K562 (cell line): ENCODE results near the gene AIRE. TPM values are rescaled to one million over a fixed set of nuclear protein-coding genes. Genes with fewer than 3 reads are reported as not detected.

Experiments used
- BRF1 ChIP-seq: IDR thresholded peaks from 3 replicates; pipeline ENCODE4 v1.6.1; 2011; ENCODE audit warnings: borderline replicate concordance, mild to moderate bottlenecking; ENCODE audit not compliant: insufficient read length; ENCODE audit errors: extremely low read depth
- DIDO1 ChIP-seq: fragments of 450-650 bp; IDR thresholded peaks from 2 replicates; pipeline ENCODE4 v1.6.1; 2016; ENCODE audit warnings: low read depth, missing biosample characterization, missing genetic modification characterization
- FOXK2 ChIP-seq, 2 experiments: fragments of 450-650 bp; IDR thresholded peaks in 1 of 2; conservative IDR thresholded peaks in 1 of 2; 2 replicates each; pipeline ENCODE4 v1.6.1; 2016; ENCODE audit warnings: low read depth in 2 of 2, mild to moderate bottlenecking in 1 of 2
- HMBOX1 ChIP-seq: sonication (generic); IDR thresholded peaks from 2 replicates; pipeline ENCODE4 v1.6.1; 2016
- LARP7 ChIP-seq: fragments of 450-650 bp; IDR thresholded peaks from 2 replicates; pipeline ENCODE4 v1.6.1; 2016
- MCM5 ChIP-seq: fragments of 450-650 bp; IDR thresholded peaks from 2 replicates; pipeline ENCODE4 v1.6.1; 2016; ENCODE audit warnings: low read depth
- MTA1 ChIP-seq: fragments of 450-650 bp; IDR thresholded peaks from 2 replicates; pipeline ENCODE4 v1.6.1; 2017; ENCODE audit warnings: borderline replicate concordance
- MTA3 ChIP-seq: fragments of 450-650 bp; formaldehyde crosslinking; IDR thresholded peaks from 2 replicates; pipeline ENCODE4 v1.6.1; 2017; ENCODE audit warnings: mild to moderate bottlenecking, borderline replicate concordance
- RBM15 ChIP-seq: fragments of 200-400 bp; formaldehyde crosslinking; IDR thresholded peaks from 2 replicates; pipeline ENCODE4 v1.6.1; 2018; ENCODE audit warnings: mild to moderate bottlenecking, low read length, moderate library complexity; ENCODE audit not compliant: insufficient read depth
- RREB1 ChIP-seq: fragments of 250-450 bp; sonication (Bioruptor Pico); IDR thresholded peaks from 2 replicates; pipeline ENCODE4 v1.4.0; 2020
- SIX5 ChIP-seq, 2 experiments: IDR thresholded peaks; 2 replicates each; pipeline ENCODE4 v1.6.1; 2011; ENCODE audit warnings: low read length in 2 of 2, borderline replicate concordance in 1 of 2, low read depth in 1 of 2, mild to moderate bottlenecking in 1 of 2, moderate library complexity in 1 of 2; ENCODE audit not compliant: insufficient read depth in 1 of 2
- SMAD3 ChIP-seq: fragments of 450-650 bp; formaldehyde crosslinking; conservative IDR thresholded peaks from 2 replicates; pipeline ENCODE4 v1.4.0; 2020; ENCODE audit warnings: mild to moderate bottlenecking
- TBL1XR1 ChIP-seq, 2 experiments: IDR thresholded peaks; 2 replicates each; pipeline ENCODE4 v1.6.1; 2012; ENCODE audit warnings: improper control_type of control experiment in 2 of 2, low read length in 2 of 2, mild to moderate bottlenecking in 1 of 2
- TCF3 ChIP-seq: sonication (generic); formaldehyde crosslinking; IDR thresholded peaks from 2 replicates; pipeline ENCODE4 v1.4.0; 2020; ENCODE audit warnings: mild to moderate bottlenecking, missing genetic modification reagents
- ZBTB12 ChIP-seq: fragments of 250-450 bp; sonication (Bioruptor Pico); IDR thresholded peaks from 2 replicates; pipeline ENCODE4 v1.4.0; 2020
- ZNF668 ChIP-seq: fragments of 250-450 bp; sonication (Bioruptor Pico); IDR thresholded peaks from 2 replicates; pipeline ENCODE4 v1.8.0; 2022; ENCODE audit warnings: mild to moderate bottlenecking, inconsistent platforms
- polyA plus RNA-seq, 8 experiments: library from polyadenylated mRNA; depleted of rRNA in 4 of 8; stranded (reverse) in 5 of 8; unstranded in 3 of 8; fragments of >200 nt; fragmentation: Nextera tagmentation in 2 of 8; fragmentation: Illumina TruSeq in 1 of 8; extraction: Ambion mirVana in 2 of 8; extraction: Trizol in 1 of 8; gene quantifications; 2 replicates each; pipeline versions ENCODE4 v1.2.1 to v1.2.3, GENCODE V29; 2011 to 2014; ENCODE audit warnings: inconsistent platforms in 1 of 8, missing spikeins in 1 of 8
- total RNA-seq, 7 experiments: library from RNA; depleted of rRNA in 6 of 7; stranded (reverse); fragments of >200 nt in 6 of 7; fragmentation: Illumina TruSeq in 2 of 7; extraction: Trizol in 2 of 7; gene quantifications; 2 replicates each; pipeline versions ENCODE4 v1.2.1 to v1.2.3, GENCODE V29; 2011 to 2021; ENCODE audit warnings: low replicate concordance in 1 of 7

The AIRE gene
- total and polyA plus RNA-seq, 9 of the 15 experiments (the other 6 are each of a cell fraction or from before 2014, with no cell fraction given): 0.01 TPM; not detected in 8

- TF ChIP-seq BRF1 (no peak), TCF3 (CRISPR knock-in tag) (peak; percentile 36; the same call in 1 of the 2 replicates), TBL1XR1 (IDR thresholded peaks at IDR 0.05; ENCODE audit: low read length in 2 of 2) (peak; percentile 62 to 88; a peak in 3 of 4 replicates), HMBOX1 (no peak), MTA3 (peak; percentile 90; the same call in 1 of the 2 replicates), LARP7 (no peak), MCM5 (no peak), DIDO1 (peak; percentile 95), ZNF668 (CRISPR knock-in tag) (0 out of 2 replicates have a peak, but pooled peaks have one; percentile 46), RREB1 (CRISPR knock-in tag) (0 out of 2 replicates have a peak, but pooled peaks have one; percentile 66), RBM15 (no peak), FOXK2 (conservative IDR thresholded peaks at IDR 0.05 in 1 of 2, IDR thresholded peaks at IDR 0.05 in 1 of 2; ENCODE audit: low read depth in 2 of 2) (peak; percentile 91 to 94), MTA1 (peak; percentile 100), ZBTB12 (CRISPR knock-in tag) (peak; percentile 100), SMAD3 (CRISPR knock-in tag) (0 out of 2 replicates have a peak, but pooled peaks have one; percentile 29), SIX5 (IDR thresholded peaks at IDR 0.05; ENCODE audit: borderline replicate concordance in 1 of 2, insufficient read depth in 1 of 2, low read depth in 1 of 2, low read length in 2 of 2) (peak; percentile 35 to 37; a peak in 3 of 4 replicates)
These were observed 53.6 kb downstream of the AIRE start, which contains the start of gene CFAP410 (continued) for GRCh38 chr21:44338971-44339910.
